Activated CD4-positive, alpha-beta memory T cell treated with anti-CD3 and anti-CD28 coated beads for 36 hours (primary cell): ENCODE results near the gene TELO2. TPM values are rescaled to one million over a fixed set of nuclear protein-coding genes. Genes with fewer than 3 reads are reported as not detected.

ENCODE experiments used
- CTCF ChIA-PET: fragments of 350-600 bp; sonication (Branson Sonifier 250); formaldehyde crosslinking; loops from one replicate; lab custom pipeline; 2021; ENCODE audit warnings: antibody characterized with exemption, inconsistent platforms; lab: Charles Lee
- POLR2A ChIA-PET: fragments of 350-600 bp; sonication (Branson Sonifier 250); formaldehyde crosslinking; loops from one replicate; lab custom pipeline; 2021; ENCODE audit warnings: antibody characterized with exemption; lab: Charles Lee
- DNase-seq: peaks from one replicate; pipeline ENCODE4 v3.0.0-alpha.2; 2020
- H3K27ac Mint-ChIP-seq: one replicate; pipeline ENCODE4 v1.8.0; 2021; ENCODE audit warnings: mixed read lengths
- H3K27me3 Mint-ChIP-seq: one replicate; pipeline ENCODE4 v1.8.0; 2021; ENCODE audit warnings: mixed read lengths
- H3K36me3 Mint-ChIP-seq: one replicate; pipeline ENCODE4 v1.8.0; 2021; ENCODE audit warnings: mixed read lengths
- H3K4me1 Mint-ChIP-seq: one replicate; pipeline ENCODE4 v1.8.0; 2021; ENCODE audit warnings: low read depth, mixed read lengths
- H3K4me3 Mint-ChIP-seq: one replicate; pipeline ENCODE4 v1.8.0; 2021; ENCODE audit warnings: mild to moderate bottlenecking, mixed read lengths
- H3K9me3 Mint-ChIP-seq: one replicate; pipeline ENCODE4 v1.8.0; 2021; ENCODE audit warnings: mixed read lengths
- intact Hi-C: fragments of 100-400 bp; cut with micrococcal nuclease; formaldehyde crosslinking; loops from one replicate; pipeline ENCODE4 v1.15.1; 2023
- total RNA-seq, 2 experiments: library from RNA; stranded (reverse); gene quantifications; one replicate each; pipeline ENCODE4 v1.2.3, GENCODE V29; 2021

TELO2 gene
- total RNA-seq, 2 experiments from 2014 or later = 62.6 to 63.2 TPM

DNA sequence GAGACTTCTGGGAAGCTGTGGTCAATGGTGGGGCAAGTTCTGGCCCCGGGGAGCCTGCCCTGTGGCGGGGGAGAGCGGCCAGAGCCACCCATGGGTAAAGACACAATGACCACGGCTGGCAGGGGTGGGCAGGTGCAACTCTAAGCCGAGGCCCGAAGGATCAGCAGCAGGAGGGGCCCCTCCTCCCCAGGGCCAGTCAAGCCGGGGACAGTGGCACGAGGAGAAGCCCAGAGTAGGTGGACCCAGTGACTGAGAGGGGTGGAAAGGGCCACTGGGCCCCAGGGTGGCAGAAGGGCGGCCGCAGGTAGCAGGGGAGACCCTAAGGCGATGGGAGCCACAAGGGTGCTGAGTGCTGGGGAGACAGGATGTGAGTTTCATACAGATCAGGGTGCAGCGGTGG is 58.0 kb downstream of the TELO2 start:
- Mint-ChIP-seq H3K4me3 (no peak overlapping the region), H3K27ac (peak overlapping the region; percentile 10), H3K4me1 (peaks cover 26% of the 10 kb centered on the region), H3K9me3 (no peaks in the 10 kb centered on the region), H3K36me3 (peaks cover 13% of the 10 kb centered on the region), H3K27me3 (no peaks in the 10 kb centered on the region)
- intact Hi-C loops = no loop called here
- CTCF ChIA-PET = no interaction called here
- POLR2A ChIA-PET = no interaction called here
- no peak for DNase-seq

GRCh38 chr16:1552129-1552528 is 59.0 kb downstream of the TELO2 start:
- H3K27me3 Mint-ChIP-seq = no peaks in the 10 kb centered on the region
- intact Hi-C loops = no loop called here
- H3K4me1 Mint-ChIP-seq = peaks cover 17% of the 10 kb centered on the region
- peak overlapping the region; percentile 29 for H3K27ac Mint-ChIP-seq
- ChIA-PET CTCF (no interaction called here), POLR2A (no interaction called here)
- no peak for DNase-seq
- peaks cover 14% of the 10 kb centered on the region for H3K36me3 Mint-ChIP-seq
- no peaks in the 10 kb centered on the region for H3K9me3 Mint-ChIP-seq
- no peak overlapping the region for H3K4me3 Mint-ChIP-seq

- H3K4me1 Mint-ChIP-seq = peaks cover 11% of the 10 kb centered on the region
- H3K4me3 Mint-ChIP-seq = no peak overlapping the region
- intact Hi-C loops = no loop called here
- H3K36me3 Mint-ChIP-seq = peaks cover 12% of the 10 kb centered on the region
- no peaks in the 10 kb centered on the region for H3K27me3 Mint-ChIP-seq
- ChIA-PET POLR2A (no interaction called here), CTCF (no interaction called here)
- DNase-seq = no peak
- H3K9me3 Mint-ChIP-seq = no peaks in the 10 kb centered on the region
- H3K27ac Mint-ChIP-seq = no peak overlapping the region
These were observed 61.0 kb downstream of the TELO2 start for GRCh38 chr16:1553946-1554825.

GRCh38 chr16:1554826-1555445 is 61.8 kb downstream of the TELO2 start:
- intact Hi-C loops = no loop called here
- H3K36me3 Mint-ChIP-seq = peaks cover 15% of the 10 kb centered on the region
- CTCF ChIA-PET = no interaction called here
- DNase-seq = no peak
- no peak overlapping the region for H3K4me3 Mint-ChIP-seq
- H3K27me3 Mint-ChIP-seq = no peaks in the 10 kb centered on the region
- peaks cover 19% of the 10 kb centered on the region for H3K4me1 Mint-ChIP-seq
- no peak overlapping the region for H3K27ac Mint-ChIP-seq
- no peaks in the 10 kb centered on the region for H3K9me3 Mint-ChIP-seq
- POLR2A ChIA-PET = no interaction called here

GRCh38 chr16:1556254-1556653 is 63.1 kb downstream of the TELO2 start:
- Mint-ChIP-seq H3K9me3 (no peaks in the 10 kb centered on the region), H3K36me3 (peaks cover 15% of the 10 kb centered on the region), H3K4me3 (no peak overlapping the region), H3K27me3 (no peaks in the 10 kb centered on the region), H3K4me1 (peaks cover 32% of the 10 kb centered on the region), H3K27ac (no peak overlapping the region)
- CTCF ChIA-PET = no interaction called here
- POLR2A ChIA-PET = no interaction called here
- no peak for DNase-seq
- intact Hi-C loops = no loop called here

- POLR2A ChIA-PET = no interaction called here
- Mint-ChIP-seq H3K27ac (no peak overlapping the region), H3K36me3 (peaks cover 15% of the 10 kb centered on the region)
These were observed 63.9 kb downstream of the TELO2 start for GRCh38 chr16:1557074-1557473.

GRCh38 chr16:1557576-1557975 is 64.4 kb downstream of the TELO2 start:
- Mint-ChIP-seq H3K4me3 (no peak overlapping the region), H3K27me3 (no peaks in the 10 kb centered on the region), H3K4me1 (peaks cover 38% of the 10 kb centered on the region), H3K9me3 (no peaks in the 10 kb centered on the region), H3K36me3 (peaks cover 12% of the 10 kb centered on the region), H3K27ac (no peak overlapping the region)
- intact Hi-C loops = no loop called here
- ChIA-PET CTCF (no interaction called here), POLR2A (no interaction called here)
- DNase-seq = no peak

More at GRCh38 chr16:1557074-1557473, 63.9 kb downstream of the TELO2 start:
- intact Hi-C loops = no loop called here
- no peaks in the 10 kb centered on the region for H3K9me3 Mint-ChIP-seq
- no peaks in the 10 kb centered on the region for H3K27me3 Mint-ChIP-seq
- DNase-seq = no peak
- H3K4me1 Mint-ChIP-seq = peaks cover 40% of the 10 kb centered on the region
- CTCF ChIA-PET = no interaction called here
- H3K4me3 Mint-ChIP-seq = no peak overlapping the region

- DNase-seq = peak; percentile 65
- H3K36me3 Mint-ChIP-seq = peaks cover 12% of the 10 kb centered on the region
- peaks cover 37% of the 10 kb centered on the region for H3K4me1 Mint-ChIP-seq
- ChIA-PET CTCF (interaction anchor here (1.4 kb wide), 1 partner anchor 146 kb away, joined by 4 read pairs; the partner anchor contains the start of gene MAPK8IP3), POLR2A (no interaction called here)
- H3K9me3 Mint-ChIP-seq = no peaks in the 10 kb centered on the region
- intact Hi-C loops = no loop called here
- peak overlapping the region; percentile 78 for H3K27ac Mint-ChIP-seq
- no peaks in the 10 kb centered on the region for H3K27me3 Mint-ChIP-seq
- peak overlapping the region; percentile 40 for H3K4me3 Mint-ChIP-seq
These were observed 66.4 kb downstream of the TELO2 start for GRCh38 chr16:1559446-1559975.

Other genes with a start within 250 kb of the TELO2 start
- gene TPSD1, start 237.3 kb upstream of the TELO2 start, total RNA-seq = not detected
- 100 to 1,000 TPM; 248 to 249 TPM for gene UBE2I, start 183.7 kb upstream of the TELO2 start, total RNA-seq
- under 1 TPM; 0.17 to 0.31 TPM for gene BAIAP3, start 159.7 kb upstream of the TELO2 start, total RNA-seq
- gene TSR3, start 141.5 kb upstream of the TELO2 start, total RNA-seq = 10 to 100 TPM; 59.6 to 60.8 TPM
- gene GNPTG, start 141.4 kb upstream of the TELO2 start, total RNA-seq = 10 to 100 TPM; 19.0 to 19.1 TPM
- 10 to 100 TPM; 26.0 to 33.4 TPM for gene UNKL, start 78.7 kb upstream of the TELO2 start, total RNA-seq
- 10 to 100 TPM; 14.1 to 15.0 TPM for gene UQCC4, start 72.6 kb upstream of the TELO2 start, total RNA-seq
- gene PERCC1, start 62.3 kb upstream of the TELO2 start, total RNA-seq = not detected
- 1 to 10 TPM; 1.5 to 3.0 TPM for gene CCDC154, start 48.8 kb upstream of the TELO2 start, total RNA-seq
- 10 to 100 TPM; 27.1 to 33.6 TPM for gene CLCN7, start 18.3 kb upstream of the TELO2 start, total RNA-seq
- not detected for gene PTX4, start 4.4 kb upstream of the TELO2 start, total RNA-seq
- gene TMEM204, start 40.3 kb downstream of the TELO2 start, total RNA-seq = 10 to 100 TPM; 14.8 to 15.5 TPM
- 1 to 10 TPM; 8.4 to 9.5 TPM for gene IFT140, start 118.7 kb downstream of the TELO2 start, total RNA-seq
- 10 to 100 TPM; 14.5 to 14.6 TPM for gene CRAMP1, start 119.0 kb downstream of the TELO2 start, total RNA-seq
- 10 to 100 TPM; 62.1 to 65.9 TPM for gene JPT2, start 184.9 kb downstream of the TELO2 start, total RNA-seq
- 10 to 100 TPM; 51.7 to 56.8 TPM for gene MAPK8IP3, start 212.8 kb downstream of the TELO2 start, total RNA-seq